WI38 (cell line): ENCODE measurements around the gene NR5A1.

ENCODE experiments used
- H3K4me3 ChIP-seq: 2 replicates; pipeline ENCODE4 v1.5.1; 2011; ENCODE audit warnings: low read depth, mild to moderate bottlenecking, control low read depth, low read length
- CTCF ChIP-seq: IDR thresholded peaks from 2 replicates; pipeline ENCODE4 v1.5.1; 2012; ENCODE audit warnings: low read depth, mild to moderate bottlenecking, control low read depth, low read length

The NR5A1 gene

DNA sequence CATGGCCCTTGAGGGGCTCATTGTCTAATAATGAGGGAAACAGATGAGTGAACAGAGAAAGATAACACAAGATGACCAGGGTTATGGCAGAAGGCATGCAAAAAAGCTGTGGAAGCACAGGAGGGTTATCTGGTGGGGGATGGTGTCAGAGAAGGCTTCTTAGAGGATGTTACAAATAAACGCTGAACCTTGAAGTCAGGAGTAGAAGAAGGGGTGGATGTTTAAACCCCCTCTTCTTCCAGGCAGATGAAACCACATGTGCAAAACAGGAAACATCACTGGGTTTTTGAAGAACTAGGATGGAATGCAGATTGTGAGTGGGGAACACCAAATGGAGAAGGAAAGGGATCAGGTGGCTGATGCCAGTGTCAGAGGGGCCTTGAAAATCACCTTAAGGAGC lies 41.8 kb upstream of the NR5A1 start:
- no peak for TF ChIP-seq CTCF

DNA sequence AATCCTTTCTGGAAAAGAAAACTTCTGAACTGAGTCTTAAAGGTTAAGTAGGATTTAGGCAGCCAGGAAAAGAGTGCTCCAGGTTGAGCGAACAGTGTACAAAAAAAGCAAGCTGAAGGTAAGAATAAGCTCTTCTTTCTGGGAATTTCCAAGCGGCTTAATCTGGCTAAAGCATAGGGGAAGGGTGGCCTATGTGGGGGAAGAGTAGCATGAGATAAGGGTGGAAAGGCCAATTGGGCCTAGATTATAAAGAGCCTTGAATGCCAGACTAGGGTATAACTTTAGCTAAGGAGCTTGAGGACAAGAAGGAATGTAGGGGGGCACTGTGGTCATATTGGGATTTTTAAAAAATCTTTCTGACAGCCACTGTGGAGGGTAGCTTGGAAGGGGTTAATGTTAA lies 37.3 kb upstream of the NR5A1 start:
- no peak for TF ChIP-seq CTCF

More for the DNA sequence above, 41.8 kb upstream of the NR5A1 start:
- no peak overlapping the region for H3K4me3 ChIP-seq

DNA sequence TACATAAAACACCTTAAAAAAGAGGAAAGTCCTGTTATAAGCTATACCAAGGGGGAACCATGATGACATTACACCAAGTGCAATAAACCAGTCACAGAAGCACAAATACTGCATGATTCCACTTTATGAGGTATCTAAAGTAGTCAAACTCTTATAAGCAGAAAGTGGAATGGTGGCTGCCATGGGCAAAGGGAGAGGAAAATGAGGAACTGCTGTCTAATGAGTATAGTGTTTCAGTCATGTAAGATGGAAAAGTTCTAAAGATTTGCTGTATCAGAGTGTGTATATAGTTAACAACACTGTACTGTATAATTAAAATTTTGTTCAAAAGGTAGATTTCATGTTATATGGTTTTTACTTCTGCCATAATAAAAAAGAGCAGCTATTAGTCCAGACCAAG lies 34.6 kb upstream of the NR5A1 start:
- H3K4me3 ChIP-seq = no peak overlapping the region
- no peak for TF ChIP-seq CTCF

More for the DNA sequence above, 37.3 kb upstream of the NR5A1 start:
- H3K4me3 ChIP-seq = no peak overlapping the region

GRCh38 chr9:124537926-124538325 lies 30.7 kb upstream of the NR5A1 start:
- no peak for TF ChIP-seq CTCF
- H3K4me3 ChIP-seq = no peak overlapping the region

DNA sequence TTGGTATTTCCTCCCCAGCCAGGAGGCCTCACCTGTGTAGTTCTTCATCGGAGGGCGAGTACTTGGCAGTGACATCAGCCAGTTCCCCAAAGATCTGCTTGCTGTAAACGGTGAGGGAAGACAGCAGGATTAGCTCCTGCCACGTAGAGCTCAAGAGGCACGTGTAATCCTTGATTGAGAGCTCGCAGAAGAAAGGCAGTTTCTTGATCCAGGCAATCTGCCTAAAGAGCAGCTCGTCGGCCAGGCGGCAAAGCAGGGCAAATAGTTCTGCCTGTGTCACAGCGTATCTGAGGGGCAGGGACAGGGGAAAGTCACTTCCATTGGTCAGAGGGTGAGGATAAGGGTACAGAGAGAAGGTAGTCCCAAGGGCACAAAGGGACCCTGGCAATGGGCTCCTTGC lies 28.6 kb upstream of the NR5A1 start:
- TF ChIP-seq CTCF = no peak
- H3K4me3 ChIP-seq = no peak overlapping the region

- no peak overlapping the region for H3K4me3 ChIP-seq
- no peak for TF ChIP-seq CTCF
Observed at GRCh38 chr9:124532897-124533296, 25.7 kb upstream of the NR5A1 start.

GRCh38 chr9:124531115-124531514 lies 23.9 kb upstream of the NR5A1 start:
- H3K4me3 ChIP-seq = no peak overlapping the region
- TF ChIP-seq CTCF = no peak
